ENCODE data around the gene PCDHB9.

- no peak for TF ChIP-seq CTCF (IDR thresholded peaks at IDR 0.05)
- TF ChIP-seq POLR2A (IDR thresholded peaks at IDR 0.05) = no peak
Measured at GRCh38 chr5:141175933-141176332, 11.0 kb upstream of the PCDHB9 start.

Measured in thyroid gland (tissue), 4 donors.